GM12878 (cell line): ENCODE data around the gene PLAC8. TPM values are rescaled to one million over a fixed set of nuclear protein-coding genes. Genes with fewer than 3 reads are reported as not detected.
A peak's percentile ranks its signal among the peaks of the same experiment; 100 is the strongest.

ENCODE experiments used
- ATAC-seq: fragments of 200-7000 bp; cut with Tn5 transposase; 3 replicates; pipeline ENCODE4 v1.9.1; 2020; ENCODE audit warnings: mild to moderate bottlenecking, moderate library complexity
- BruUV-seq: library from RNA; stranded (reverse); fragments of 400-500 nt; replicated peaks from 2 replicates; lab custom pipeline; 2021; lab: Mats Ljungman, UMichigan
- CTCF ChIA-PET: fragments of 300-600 bp; sonication (Branson Sonifier 250); formaldehyde crosslinking; extraction: SDS; loops from one replicate; lab custom pipeline; 2021; ENCODE audit warnings: inconsistent platforms; lab: Yijun Ruan, JAX
- POLR2A ChIA-PET: fragments of 350-600 bp; formaldehyde crosslinking; extraction: SDS; loops from one replicate; lab custom pipeline; 2021; ENCODE audit warnings: inconsistent platforms; lab: Charles Lee
- RAD21 ChIA-PET: fragments of 300-600 bp; sonication (Branson Sonifier 250); formaldehyde crosslinking; loops from one replicate; lab custom pipeline; 2023; ENCODE audit warnings: antibody characterized with exemption; ENCODE audit not compliant: unreplicated experiment; lab: Charles Lee
- SMC1A ChIA-PET: fragments of 300-600 bp; sonication (Branson Sonifier 250); formaldehyde crosslinking; loops from one replicate; lab custom pipeline; 2023; ENCODE audit not compliant: unreplicated experiment, uncharacterized antibody; lab: Charles Lee
- DNase-seq: peaks from one replicate; pipeline ENCODE4 v3.0.0-alpha.2; 2011; ENCODE audit warnings: low read depth, low spot score
- FAIRE-seq: peaks from 3 replicates; lab custom pipeline; 2011; peaks lifted over from hg19 to GRCh38; lab: Jason Lieb, UNC
- H2AFZ ChIP-seq: 2 replicates; pipeline ENCODE4 v1.6.0; 2011; ENCODE audit warnings: low read depth, low read length, control low read depth; ENCODE audit not compliant: control insufficient read depth
- H3K27ac ChIP-seq: 2 replicates; pipeline ENCODE4 v1.5.1; 2011; ENCODE audit warnings: control low read depth; ENCODE audit not compliant: control insufficient read depth, insufficient read depth
- H3K27me3 ChIP-seq, 2 experiments: replicated peaks in 1 of 2; 2 replicates each; pipeline versions ENCODE4 v1.6.0 to v1.6.1; 2011; ENCODE audit warnings: low read length in 1 of 2; ENCODE audit not compliant: control insufficient read depth in 2 of 2, insufficient read depth in 2 of 2
- H3K36me3 ChIP-seq, 2 experiments: 2 replicates each; pipeline ENCODE4 v1.5.1; 2011; ENCODE audit warnings: low read length in 1 of 2; ENCODE audit not compliant: control insufficient read depth in 2 of 2, insufficient read depth in 2 of 2
- H3K4me1 ChIP-seq: 2 replicates; pipeline ENCODE4 v1.6.1; 2011; ENCODE audit warnings: mild to moderate bottlenecking, low read length, moderate library complexity, mixed read lengths; ENCODE audit not compliant: control insufficient read depth, insufficient read depth
- H3K4me2 ChIP-seq: 2 replicates; pipeline ENCODE4 v1.6.0; 2011; ENCODE audit warnings: control low read depth; ENCODE audit not compliant: control insufficient read depth, insufficient read depth
- H3K4me3 ChIP-seq: fragments of 200-600 bp; sonication (generic); 2 replicates; pipeline ENCODE4 v1.5.1; 2016
- H3K79me2 ChIP-seq: 2 replicates; pipeline ENCODE4 v1.6.0; 2011; ENCODE audit warnings: low read length; ENCODE audit not compliant: control insufficient read depth, insufficient read depth
- H3K9ac ChIP-seq: 2 replicates; pipeline ENCODE4 v1.8.0; 2011; ENCODE audit warnings: low read length, control low read depth, mixed read lengths; ENCODE audit not compliant: control insufficient read depth, insufficient read depth
- H3K9me3 ChIP-seq: replicated peaks from 3 replicates; pipeline ENCODE4 v1.5.1; 2011; ENCODE audit warnings: mild to moderate bottlenecking, low read length; ENCODE audit not compliant: control insufficient read depth, insufficient read depth
- H4K20me1 ChIP-seq: 2 replicates; pipeline ENCODE4 v1.6.0; 2011; ENCODE audit not compliant: control insufficient read depth, insufficient read depth
- HCFC1 ChIP-seq: fragments of 150-350 bp; IDR thresholded peaks from 2 replicates; pipeline ENCODE4 v1.6.1; 2014; ENCODE audit warnings: low read length
- HDGF ChIP-seq: fragments of 450-650 bp; IDR thresholded peaks from 2 replicates; pipeline ENCODE4 v1.6.1; 2016; ENCODE audit warnings: antibody characterized with exemption
- MEF2B ChIP-seq: fragments of 450-650 bp; IDR thresholded peaks from 2 replicates; pipeline ENCODE4 v1.6.1; 2018; ENCODE audit warnings: mild to moderate bottlenecking, moderate library complexity; ENCODE audit not compliant: partially characterized antibody, poor library complexity, severe bottlenecking
- NFYA ChIP-seq: IDR thresholded peaks from 2 replicates; pipeline ENCODE4 v1.6.1; 2011; ENCODE audit warnings: low read depth, mild to moderate bottlenecking, low read length, improper control_type of control experiment, borderline replicate concordance
- PAX8 ChIP-seq: fragments of 450-650 bp; IDR thresholded peaks from 2 replicates; pipeline ENCODE4 v1.6.1; 2017; ENCODE audit warnings: mild to moderate bottlenecking, moderate library complexity
- RB1 ChIP-seq: fragments of 450-650 bp; formaldehyde crosslinking; IDR thresholded peaks from 2 replicates; pipeline ENCODE4 v1.6.1; 2017; ENCODE audit warnings: mild to moderate bottlenecking, borderline replicate concordance
- RELA ChIP-seq: fragments of 450-650 bp; IDR thresholded peaks from 2 replicates; pipeline ENCODE4 v1.8.0; 2014; ENCODE audit warnings: borderline replicate concordance; ENCODE audit not compliant: partially characterized antibody
- SPI1 ChIP-seq: IDR thresholded peaks from 2 replicates; pipeline ENCODE4 v1.6.1; 2011; ENCODE audit warnings: low read depth, mild to moderate bottlenecking, low read length, moderate library complexity, borderline replicate concordance; ENCODE audit not compliant: insufficient read depth
- YY1 ChIP-seq: IDR thresholded peaks from 2 replicates; pipeline ENCODE4 v1.6.1; 2011; ENCODE audit warnings: low read depth, mild to moderate bottlenecking, low read length
- ZNF622 ChIP-seq: fragments of 450-650 bp; IDR thresholded peaks from 2 replicates; pipeline ENCODE4 v1.6.1; 2017; ENCODE audit warnings: mild to moderate bottlenecking, inconsistent platforms
- WGBS: methylation state at CpG from one replicate; pipeline ENCODE4 v1.1.6; 2016; ENCODE audit warnings: low lambda C conversion rate; ENCODE audit not compliant: insufficient replicate concordance, insufficient coverage; ENCODE audit errors: missing lambda C conversion rate; 5-methylcytosine and 5-hydroxymethylcytosine counted together
- in situ Hi-C: fragments of 300-500 bp; cut with MboI; formaldehyde crosslinking; loops from 9 replicates; pipeline ENCODE4 v1.14.3; 2018; ENCODE audit warnings: mixed read lengths
- intact Hi-C: fragments of 100-400 bp; cut with micrococcal nuclease; formaldehyde crosslinking; loops from one replicate; pipeline ENCODE4 v1.14.2; 2022; ENCODE audit not compliant: unreplicated experiment
- polyA plus RNA-seq, 11 experiments: library from polyadenylated mRNA; depleted of rRNA in 4 of 11; unstranded in 6 of 11; stranded (reverse) in 5 of 11; fragments of >200 nt; fragmentation: Nextera tagmentation in 4 of 11; fragmentation: Illumina TruSeq in 1 of 11; extraction: Ambion mirVana in 4 of 11; extraction: Trizol in 1 of 11; gene quantifications; 1 replicate in 1 of 11; 2 replicates in 10 of 11; pipeline versions ENCODE4 v1.2.1 to v1.2.3, GENCODE V29; 2011 to 2016; ENCODE audit warnings: inconsistent platforms in 2 of 11, missing spikeins in 2 of 11, low read depth in 1 of 11
- total RNA-seq, 4 experiments: library from RNA; depleted of rRNA in 3 of 4; stranded (reverse); fragments of >200 nt in 3 of 4; fragmentation: Illumina TruSeq in 1 of 4; extraction: Trizol in 1 of 4; gene quantifications; 2 replicates each; pipeline versions ENCODE4 v1.2.1 to v1.2.3, GENCODE V29; 2013 to 2021
- TF ChIP-seq, protein P1 (sequence below): IDR thresholded peaks from 2 replicates; pipeline ENCODE4 v1.6.1; 2012; ENCODE audit warnings: low read depth, low read length, improper control_type of control experiment
- TF ChIP-seq, protein P2 (sequence below): IDR thresholded peaks from 2 replicates; pipeline ENCODE4 v1.6.1; 2012; ENCODE audit warnings: low read depth, low read length, improper control_type of control experiment
- TF ChIP-seq, protein P3 (sequence below): fragments of 450-650 bp; IDR thresholded peaks from 2 replicates; pipeline ENCODE4 v1.6.1; 2016; ENCODE audit warnings: mild to moderate bottlenecking, moderate library complexity, borderline replicate concordance

The PLAC8 gene
- total and polyA plus RNA-seq, 10 of the 15 experiments (the other 5 are each of a cell fraction or from before 2014, with no cell fraction given): 214 to 841 (median 348) TPM

GRCh38 chr4:83125738-83126141, 11.2 kb upstream of the PLAC8 start:
- Histone ChIP-seq H3K36me3 (no peaks in the 10 kb centered on the region), H3K4me1 (peaks cover 15% of the 10 kb centered on the region), H3K9ac (no peak overlapping the region), H3K27me3 (no peaks in the 10 kb centered on the region), H3K27ac (peak overlapping the region; percentile 31), H3K9me3 (no peaks in the 10 kb centered on the region; the same call in 2 of the 3 replicates), H3K4me2 (no peak overlapping the region), H3K4me3 (no peak overlapping the region), H4K20me1 (no peaks in the 10 kb centered on the region), H3K79me2 (no peaks in the 10 kb centered on the region), H2AFZ (peak overlapping the region; percentile 45; the same call in 1 of the 2 replicates)
- ChIA-PET POLR2A (interaction anchor here (0.6 to 1.9 kb wide), 5 partner anchors 11 to 326 kb away, joined by 3 to 5 read pairs (median 4); no protein-coding TSS in a partner anchor), CTCF (interaction anchor here (0.7 kb wide), 1 partner anchor 127 kb away, joined by 3 read pairs; no protein-coding TSS in a partner anchor), SMC1A (interaction anchor here (0.6 to 4.2 kb wide), 6 partner anchors 8 to 153 kb away, joined by 3 to 35 read pairs (median 6); partner anchors contain the start of gene PLAC8), RAD21 (interaction anchor here (0.9 to 1.5 kb wide), 3 partner anchors 11 to 110 kb away, joined by 3 read pairs; no protein-coding TSS in a partner anchor)
- ATAC-seq: peak; percentile 64
- FAIRE-seq: no peak
- no peak for DNase-seq
- WGBS: 61% methylated on average over 9 of the region's 9 CpGs
- intact Hi-C loops (no loop called here), in situ Hi-C loops (no loop called here)
- BruUV-seq: no TSS peak
- no peak for TF ChIP-seq NFYA
- TF ChIP-seq PAX8: no peak
- TF ChIP-seq ZNF622: no peak
- no peak for TF ChIP-seq HDGF
- TF ChIP-seq, protein P1, sequence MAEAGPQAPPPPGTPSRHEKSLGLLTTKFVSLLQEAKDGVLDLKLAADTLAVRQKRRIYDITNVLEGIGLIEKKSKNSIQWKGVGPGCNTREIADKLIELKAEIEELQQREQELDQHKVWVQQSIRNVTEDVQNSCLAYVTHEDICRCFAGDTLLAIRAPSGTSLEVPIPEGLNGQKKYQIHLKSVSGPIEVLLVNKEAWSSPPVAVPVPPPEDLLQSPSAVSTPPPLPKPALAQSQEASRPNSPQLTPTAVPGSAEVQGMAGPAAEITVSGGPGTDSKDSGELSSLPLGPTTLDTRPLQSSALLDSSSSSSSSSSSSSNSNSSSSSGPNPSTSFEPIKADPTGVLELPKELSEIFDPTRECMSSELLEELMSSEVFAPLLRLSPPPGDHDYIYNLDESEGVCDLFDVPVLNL: no peak
- TF ChIP-seq, protein P2, sequence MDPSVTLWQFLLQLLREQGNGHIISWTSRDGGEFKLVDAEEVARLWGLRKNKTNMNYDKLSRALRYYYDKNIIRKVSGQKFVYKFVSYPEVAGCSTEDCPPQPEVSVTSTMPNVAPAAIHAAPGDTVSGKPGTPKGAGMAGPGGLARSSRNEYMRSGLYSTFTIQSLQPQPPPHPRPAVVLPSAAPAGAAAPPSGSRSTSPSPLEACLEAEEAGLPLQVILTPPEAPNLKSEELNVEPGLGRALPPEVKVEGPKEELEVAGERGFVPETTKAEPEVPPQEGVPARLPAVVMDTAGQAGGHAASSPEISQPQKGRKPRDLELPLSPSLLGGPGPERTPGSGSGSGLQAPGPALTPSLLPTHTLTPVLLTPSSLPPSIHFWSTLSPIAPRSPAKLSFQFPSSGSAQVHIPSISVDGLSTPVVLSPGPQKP: no peak
- no peak for TF ChIP-seq HCFC1
- TF ChIP-seq, protein P3, sequence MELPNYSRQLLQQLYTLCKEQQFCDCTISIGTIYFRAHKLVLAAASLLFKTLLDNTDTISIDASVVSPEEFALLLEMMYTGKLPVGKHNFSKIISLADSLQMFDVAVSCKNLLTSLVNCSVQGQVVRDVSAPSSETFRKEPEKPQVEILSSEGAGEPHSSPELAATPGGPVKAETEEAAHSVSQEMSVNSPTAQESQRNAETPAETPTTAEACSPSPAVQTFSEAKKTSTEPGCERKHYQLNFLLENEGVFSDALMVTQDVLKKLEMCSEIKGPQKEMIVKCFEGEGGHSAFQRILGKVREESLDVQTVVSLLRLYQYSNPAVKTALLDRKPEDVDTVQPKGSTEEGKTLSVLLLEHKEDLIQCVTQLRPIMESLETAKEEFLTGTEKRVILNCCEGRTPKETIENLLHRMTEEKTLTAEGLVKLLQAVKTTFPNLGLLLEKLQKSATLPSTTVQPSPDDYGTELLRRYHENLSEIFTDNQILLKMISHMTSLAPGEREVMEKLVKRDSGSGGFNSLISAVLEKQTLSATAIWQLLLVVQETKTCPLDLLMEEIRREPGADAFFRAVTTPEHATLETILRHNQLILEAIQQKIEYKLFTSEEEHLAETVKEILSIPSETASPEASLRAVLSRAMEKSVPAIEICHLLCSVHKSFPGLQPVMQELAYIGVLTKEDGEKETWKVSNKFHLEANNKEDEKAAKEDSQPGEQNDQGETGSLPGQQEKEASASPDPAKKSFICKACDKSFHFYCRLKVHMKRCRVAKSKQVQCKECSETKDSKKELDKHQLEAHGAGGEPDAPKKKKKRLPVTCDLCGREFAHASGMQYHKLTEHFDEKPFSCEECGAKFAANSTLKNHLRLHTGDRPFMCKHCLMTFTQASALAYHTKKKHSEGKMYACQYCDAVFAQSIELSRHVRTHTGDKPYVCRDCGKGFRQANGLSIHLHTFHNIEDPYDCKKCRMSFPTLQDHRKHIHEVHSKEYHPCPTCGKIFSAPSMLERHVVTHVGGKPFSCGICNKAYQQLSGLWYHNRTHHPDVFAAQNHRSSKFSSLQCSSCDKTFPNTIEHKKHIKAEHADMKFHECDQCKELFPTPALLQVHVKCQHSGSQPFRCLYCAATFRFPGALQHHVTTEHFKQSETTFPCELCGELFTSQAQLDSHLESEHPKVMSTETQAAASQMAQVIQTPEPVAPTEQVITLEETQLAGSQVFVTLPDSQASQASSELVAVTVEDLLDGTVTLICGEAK: no peak
- TF ChIP-seq RB1: no peak
- TF ChIP-seq RELA: no peak
- TF ChIP-seq SPI1: no peak
- no peak for TF ChIP-seq YY1
- no peak for TF ChIP-seq MEF2B
